Ectodermal cell (in vitro differentiated cells): ENCODE measurements around the gene TMEM231.

Source experiments
- H3K27ac ChIP-seq: 2 replicates; pipeline ENCODE4 v1.7.0; 2013; ENCODE audit warnings: mild to moderate bottlenecking, low read depth, low read length; ENCODE audit not compliant: insufficient read depth, poor library complexity, severe bottlenecking
- H3K27me3 ChIP-seq: 2 replicates; pipeline ENCODE4 v1.7.0; 2013; ENCODE audit warnings: mild to moderate bottlenecking, low read length; ENCODE audit not compliant: insufficient read depth, control insufficient read depth, poor library complexity, severe bottlenecking
- H3K36me3 ChIP-seq: one replicate; pipeline ENCODE4 v1.7.0; 2013; ENCODE audit warnings: low read length; ENCODE audit not compliant: control insufficient read depth, insufficient read depth
- H3K4me1 ChIP-seq: one replicate; pipeline ENCODE4 v1.7.0; 2013; ENCODE audit warnings: low read length; ENCODE audit not compliant: control insufficient read depth, insufficient read depth
- H3K4me3 ChIP-seq: 2 replicates; pipeline ENCODE4 v1.7.0; 2013; ENCODE audit warnings: low read depth, low read length, control low read depth; ENCODE audit not compliant: insufficient read depth
- H3K9me3 ChIP-seq: 2 replicates; pipeline ENCODE4 v1.7.0; 2013; ENCODE audit warnings: mild to moderate bottlenecking, low read length, moderate library complexity; ENCODE audit not compliant: control insufficient read depth
- WGBS, 2 experiments: methylation state at CpG; one replicate each; pipeline ENCODE4 v1.1.7; 2013; ENCODE audit warnings: missing lambda C conversion rate in 2 of 2; 5-methylcytosine and 5-hydroxymethylcytosine counted together

The TMEM231 gene

DNA sequence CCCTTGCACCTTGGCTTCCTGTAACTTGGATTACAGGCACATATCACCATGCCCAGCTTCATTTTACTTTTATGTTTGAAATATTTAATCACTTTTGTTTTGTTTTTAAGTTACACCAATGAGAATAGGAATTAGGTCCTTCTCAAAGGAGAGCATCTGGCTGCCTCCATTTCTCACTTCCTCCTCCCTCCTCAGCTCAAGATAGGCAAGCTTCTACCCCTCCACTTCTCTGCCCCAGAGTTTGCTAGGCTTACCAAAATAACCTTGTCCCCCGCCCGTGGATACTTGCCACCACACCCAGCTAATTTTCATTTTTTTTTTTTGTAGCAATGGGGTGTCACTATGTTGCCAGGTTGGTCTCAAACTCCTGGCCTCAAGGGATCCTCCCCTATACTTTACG lies 28.1 kb upstream of the TMEM231 start:
- Histone ChIP-seq H3K4me3 (no peak overlapping the region), H3K36me3 (peaks cover 4% of the 10 kb centered on the region), H3K27ac (no peak overlapping the region), H3K9me3 (no peaks in the 10 kb centered on the region), H3K4me1 (no peaks in the 10 kb centered on the region), H3K27me3 (no peaks in the 10 kb centered on the region)
- 84% methylated on average over 3 of the region's 3 CpGs for WGBS, 2 experiments

DNA sequence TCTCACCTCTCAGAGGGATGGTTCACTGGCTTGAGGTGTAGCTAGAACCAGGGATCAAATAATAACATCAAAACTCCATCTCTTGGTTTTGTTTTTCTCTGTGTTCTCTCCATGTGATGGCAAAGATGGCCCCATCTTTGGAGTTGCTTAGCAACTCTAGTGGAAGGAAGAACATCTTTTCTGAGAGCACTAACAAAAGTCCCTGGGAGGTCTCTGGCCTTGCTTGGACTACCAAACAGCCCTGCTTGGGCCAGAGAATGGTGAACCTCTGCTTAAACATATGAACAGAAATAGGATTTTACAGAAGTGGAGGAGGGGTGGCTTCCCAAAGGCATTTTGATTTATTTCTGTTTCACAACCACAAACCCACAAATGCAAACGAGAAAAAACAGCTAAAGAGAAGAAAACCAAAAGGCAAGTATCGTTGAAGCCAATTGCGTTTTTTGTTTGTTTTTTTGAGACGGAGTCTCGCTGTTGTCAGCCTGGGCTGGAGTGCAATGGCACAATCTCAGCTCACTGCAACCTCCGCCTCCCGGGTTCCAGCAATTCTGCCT lies 23.3 kb upstream of the TMEM231 start:
- H3K27ac ChIP-seq, result no peak overlapping the region
- no peaks in the 10 kb centered on the region for H3K4me1 ChIP-seq
- H3K27me3 ChIP-seq, result no peaks in the 10 kb centered on the region
- WGBS, 2 experiments, result 96 to 97% methylated on average over 7 of the region's 7 CpGs
- H3K36me3 ChIP-seq, result peaks cover 8% of the 10 kb centered on the region
- H3K9me3 ChIP-seq, result no peaks in the 10 kb centered on the region
- H3K4me3 ChIP-seq, result no peak overlapping the region

DNA sequence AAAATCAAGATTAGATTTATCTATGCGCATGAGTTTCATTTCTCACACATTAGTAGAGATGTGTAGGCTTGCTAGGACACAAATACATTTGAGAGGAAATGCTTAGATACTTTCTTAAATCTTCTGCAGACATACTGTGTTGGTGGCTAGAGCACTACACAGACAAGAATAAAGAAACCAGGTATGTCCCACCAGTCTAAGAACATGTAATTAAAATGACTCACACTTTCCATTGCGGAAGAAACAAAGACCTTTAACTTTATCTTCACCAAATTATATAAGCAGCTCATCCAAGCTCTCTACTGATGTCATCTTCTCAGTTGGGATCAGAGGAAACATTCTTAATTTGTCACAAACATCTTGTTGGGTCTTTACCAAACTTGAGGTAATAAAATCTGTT lies 22.7 kb upstream of the TMEM231 start:
- Histone ChIP-seq H3K27me3 (no peaks in the 10 kb centered on the region), H3K4me1 (no peaks in the 10 kb centered on the region), H3K9me3 (no peaks in the 10 kb centered on the region), H3K4me3 (no peak overlapping the region), H3K27ac (no peak overlapping the region), H3K36me3 (peaks cover 14% of the 10 kb centered on the region)
- WGBS, 2 experiments, result 96 to 97% methylated on average over 1 to 2 of the region's 2 CpGs

DNA sequence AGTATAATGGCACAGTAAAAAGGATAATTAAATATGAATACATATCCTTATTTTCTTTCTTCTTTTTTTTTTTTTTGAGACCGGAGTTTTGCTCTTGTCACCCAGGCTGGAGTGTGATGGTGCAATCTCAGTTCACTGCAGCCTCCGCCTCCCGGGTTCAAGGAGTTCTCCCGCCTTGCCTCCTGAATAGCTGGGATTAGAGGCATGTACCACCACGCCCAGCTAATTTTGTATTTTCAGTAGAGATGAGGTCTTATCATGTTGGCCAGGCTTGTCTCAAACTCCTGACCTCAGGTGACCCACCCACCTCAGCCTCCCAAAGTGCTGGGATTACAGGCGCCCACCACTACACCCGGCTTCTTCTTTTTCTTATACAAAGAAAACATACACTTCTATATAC lies 22.2 kb upstream of the TMEM231 start:
- no peak overlapping the region for H3K4me3 ChIP-seq
- H3K36me3 ChIP-seq, result peaks cover 15% of the 10 kb centered on the region
- H3K4me1 ChIP-seq, result no peaks in the 10 kb centered on the region
- H3K27me3 ChIP-seq, result no peaks in the 10 kb centered on the region
- H3K9me3 ChIP-seq, result no peaks in the 10 kb centered on the region
- WGBS, 2 experiments, result 91 to 93% methylated on average over 7 of the region's 7 CpGs
- H3K27ac ChIP-seq, result no peak overlapping the region

DNA sequence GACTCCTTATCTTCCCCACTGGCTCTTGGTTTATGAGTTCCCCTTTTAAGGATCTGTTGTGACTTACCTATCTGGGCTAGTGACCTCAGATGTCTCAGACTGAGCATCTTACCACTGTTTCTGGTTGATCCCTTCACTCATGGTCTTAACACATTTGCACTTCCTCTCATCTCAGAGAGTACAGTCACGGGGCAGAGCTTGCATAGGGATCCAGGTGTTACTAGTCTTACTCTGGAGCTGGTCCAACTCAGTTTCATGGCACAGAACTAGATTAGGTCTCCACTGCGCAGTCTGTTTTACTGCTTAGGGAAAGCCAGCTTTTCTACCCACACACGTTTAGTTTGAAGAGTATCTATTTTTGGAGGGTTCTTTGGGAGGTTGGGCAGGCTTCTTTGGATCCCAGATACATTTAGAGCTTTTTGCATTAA lies 20.3 kb upstream of the TMEM231 start:
- Histone ChIP-seq H3K27ac (no peak overlapping the region), H3K27me3 (no peaks in the 10 kb centered on the region), H3K36me3 (peaks cover 26% of the 10 kb centered on the region), H3K4me3 (no peak overlapping the region), H3K9me3 (no peaks in the 10 kb centered on the region), H3K4me1 (no peaks in the 10 kb centered on the region)
- 88 to 89% methylated on average over 3 of the region's 3 CpGs for WGBS, 2 experiments

DNA sequence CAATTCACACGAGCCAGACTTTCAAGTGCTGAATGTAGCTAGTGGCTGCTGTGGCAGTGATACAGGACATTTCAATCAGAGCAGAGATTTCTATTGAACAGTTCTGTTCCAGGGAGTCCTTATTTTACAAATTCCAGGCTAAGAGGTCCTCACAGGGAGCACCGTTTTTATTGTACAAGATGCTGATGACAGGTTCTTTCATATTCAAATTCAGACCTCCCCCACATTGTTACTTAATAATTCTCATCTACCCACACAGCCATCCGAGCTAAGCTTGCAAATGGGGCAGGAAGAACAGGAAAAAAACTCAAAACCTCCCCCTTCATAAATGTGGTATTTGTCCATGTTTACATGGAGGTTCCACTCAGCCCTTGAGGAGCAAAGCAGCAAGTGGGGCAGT lies 19.9 kb upstream of the TMEM231 start:
- no peaks in the 10 kb centered on the region for H3K9me3 ChIP-seq
- WGBS, 2 experiments, result 79 to 80% methylated on average over 3 of the region's 3 CpGs
- H3K4me3 ChIP-seq, result no peak overlapping the region
- no peak overlapping the region for H3K27ac ChIP-seq
- H3K36me3 ChIP-seq, result peaks cover 28% of the 10 kb centered on the region
- no peaks in the 10 kb centered on the region for H3K27me3 ChIP-seq
- H3K4me1 ChIP-seq, result no peaks in the 10 kb centered on the region

DNA sequence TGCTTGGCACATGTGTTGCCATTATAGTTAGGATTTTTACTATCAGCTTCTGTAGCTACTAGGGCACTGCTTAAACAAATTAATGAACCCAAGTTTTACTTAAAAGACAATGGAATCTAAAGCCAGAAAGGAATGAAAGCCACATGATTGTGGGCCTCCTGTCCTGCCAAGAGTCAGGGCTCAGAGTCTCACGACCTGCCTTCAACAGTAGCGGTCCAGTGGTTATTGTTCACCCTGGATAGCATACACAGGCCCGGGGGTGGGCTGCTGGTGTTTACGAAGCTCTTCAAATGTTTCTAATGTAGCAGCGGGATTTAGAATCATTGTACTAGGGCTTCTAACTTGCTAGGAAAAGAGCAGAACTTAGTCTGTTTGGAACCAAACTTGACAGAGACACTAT lies 17.9 kb upstream of the TMEM231 start:
- no peaks in the 10 kb centered on the region for H3K9me3 ChIP-seq
- H3K36me3 ChIP-seq, result peaks cover 36% of the 10 kb centered on the region
- no peak overlapping the region for H3K4me3 ChIP-seq
- WGBS, 2 experiments, result 95 to 97% methylated on average over 5 of the region's 5 CpGs
- H3K4me1 ChIP-seq, result no peaks in the 10 kb centered on the region
- H3K27ac ChIP-seq, result no peak overlapping the region
- no peaks in the 10 kb centered on the region for H3K27me3 ChIP-seq

DNA sequence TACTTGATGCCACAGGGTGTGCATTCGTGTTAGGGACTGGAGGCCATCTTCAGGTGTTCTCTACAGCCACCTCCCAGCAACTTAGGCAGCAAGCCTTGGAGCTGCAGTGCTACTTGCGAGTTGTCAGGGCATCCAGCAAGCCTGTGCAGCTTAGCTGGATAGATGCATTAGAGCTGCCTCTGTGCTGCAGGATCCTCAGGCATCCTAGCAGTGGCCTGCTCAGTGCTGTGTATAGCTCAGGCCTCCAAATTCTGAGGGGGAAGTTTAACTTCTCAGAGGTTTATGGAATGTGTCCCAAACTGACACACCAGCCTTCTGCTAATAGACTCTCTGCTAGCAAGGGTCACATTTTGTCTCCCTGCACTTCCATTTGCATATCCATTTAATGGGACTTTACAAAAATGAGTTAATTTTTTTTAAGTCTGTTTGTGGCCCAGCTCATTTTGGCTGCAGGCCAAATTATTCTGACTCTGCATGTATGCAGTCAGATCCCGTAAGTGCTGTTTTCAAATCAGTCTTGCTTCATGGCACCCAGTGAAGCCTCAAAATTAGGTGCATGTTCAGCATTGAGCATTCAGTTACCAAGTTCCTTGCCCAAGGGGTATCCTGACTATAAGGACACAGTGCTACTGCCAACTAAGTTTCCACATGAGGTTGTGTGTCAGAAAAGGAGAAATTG lies 17.0 kb upstream of the TMEM231 start:
- no peaks in the 10 kb centered on the region for H3K9me3 ChIP-seq
- H3K4me1 ChIP-seq, result no peaks in the 10 kb centered on the region
- H3K4me3 ChIP-seq, result no peak overlapping the region
- H3K36me3 ChIP-seq, result peaks cover 42% of the 10 kb centered on the region
- H3K27ac ChIP-seq, result no peak overlapping the region
- 97% methylated on average over 3 of the region's 3 CpGs for WGBS, 2 experiments
- no peaks in the 10 kb centered on the region for H3K27me3 ChIP-seq

DNA sequence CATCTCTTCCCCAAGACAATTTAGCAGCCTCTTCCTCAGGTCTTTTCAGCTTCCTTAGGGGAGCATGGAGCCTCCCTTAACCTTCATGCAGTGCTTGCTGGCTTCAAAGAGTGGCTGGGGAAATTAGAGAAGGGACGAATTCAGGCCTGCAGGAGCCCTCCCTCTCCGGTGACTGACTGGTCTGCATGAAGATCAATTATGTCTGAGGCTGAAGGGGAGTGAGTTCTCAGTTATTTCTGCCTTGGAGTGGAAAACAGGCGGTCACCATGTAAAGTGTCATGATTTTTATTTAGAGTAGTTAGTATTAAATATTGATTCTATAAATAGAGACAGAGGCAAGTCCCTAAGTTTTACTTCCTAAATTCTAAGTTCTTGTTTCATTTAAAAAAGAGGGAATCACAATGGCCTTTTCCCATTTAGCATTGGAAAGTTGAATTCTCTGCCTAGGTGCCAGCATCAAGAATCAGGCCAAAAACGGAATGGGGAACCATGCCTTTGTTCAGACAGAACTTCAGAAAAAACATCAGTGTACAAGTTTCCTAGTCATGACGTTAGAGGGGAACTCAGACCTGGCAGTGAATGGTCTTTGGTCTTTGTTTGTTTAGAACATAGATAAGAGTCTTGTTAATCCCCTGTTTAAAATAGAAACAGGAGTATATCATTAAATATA lies 14.5 kb upstream of the TMEM231 start:
- Histone ChIP-seq H3K36me3 (peaks cover 43% of the 10 kb centered on the region), H3K4me1 (no peaks in the 10 kb centered on the region), H3K4me3 (no peak overlapping the region), H3K9me3 (no peaks in the 10 kb centered on the region), H3K27me3 (no peaks in the 10 kb centered on the region), H3K27ac (no peak overlapping the region)
- 94% methylated on average over 5 of the region's 5 CpGs for WGBS, 2 experiments

DNA sequence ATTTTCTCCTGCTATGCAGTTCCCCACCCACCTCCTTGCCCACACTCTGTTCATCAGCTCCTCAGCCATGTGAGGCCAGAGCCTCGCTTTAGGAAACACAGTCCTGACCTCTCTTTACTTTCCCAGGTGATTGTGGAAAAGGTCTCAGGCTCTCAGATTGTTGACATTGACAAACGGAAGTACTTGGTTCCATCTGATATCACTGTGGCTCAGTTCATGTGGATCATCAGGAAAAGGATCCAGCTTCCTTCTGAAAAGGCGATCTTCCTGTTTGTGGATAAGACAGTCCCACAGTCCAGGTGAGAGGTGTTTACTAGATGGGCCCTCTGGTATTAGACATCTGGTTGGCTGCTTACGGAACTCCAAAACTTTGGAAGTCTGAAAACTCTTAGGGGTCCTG lies 11.9 kb upstream of the TMEM231 start:
- H3K36me3 ChIP-seq, result peaks cover 32% of the 10 kb centered on the region
- H3K4me1 ChIP-seq, result no peaks in the 10 kb centered on the region
- 96 to 97% methylated on average over 4 of the region's 4 CpGs for WGBS, 2 experiments
- no peak overlapping the region for H3K27ac ChIP-seq
- no peaks in the 10 kb centered on the region for H3K27me3 ChIP-seq
- H3K4me3 ChIP-seq, result no peak overlapping the region
- no peaks in the 10 kb centered on the region for H3K9me3 ChIP-seq
